BE2C (cell line): ENCODE measurements around the gene PALM.
"Not testable (repeated sequence)": the region's sequence is repeated elsewhere in the genome, so short reads cannot be mapped to it uniquely, and the experiment has no call there.

ENCODE experiments used
- DNase-seq: peaks from one replicate; pipeline ENCODE4 v3.0.0-alpha.2; 2020
- H3K27me3 ChIP-seq: fragments of 250-450 bp; sonication (Bioruptor Pico); 2 replicates; pipeline ENCODE4 v1.5.1; 2020; ENCODE audit warnings: mild to moderate bottlenecking
- H3K36me3 ChIP-seq: fragments of 250-450 bp; sonication (Bioruptor Pico); 2 replicates; pipeline ENCODE4 v1.5.1; 2020; ENCODE audit warnings: mild to moderate bottlenecking
- H3K4me1 ChIP-seq: fragments of 250-450 bp; sonication (Bioruptor Pico); 2 replicates; pipeline ENCODE4 v1.5.1; 2020
- H3K4me3 ChIP-seq: 2 replicates; pipeline ENCODE4 v1.5.1; 2011; ENCODE audit warnings: low read depth, low read length
- H3K9me3 ChIP-seq: fragments of 250-450 bp; sonication (Bioruptor Pico); 2 replicates; pipeline ENCODE4 v1.5.1; 2020
- CTCF ChIP-seq: IDR thresholded peaks from 2 replicates; pipeline ENCODE4 v1.5.1; 2012; ENCODE audit warnings: mild to moderate bottlenecking, low read depth, low read length

The PALM gene

GRCh38 chr19:662962-663681 lies 45.6 kb upstream of the PALM start, which contains the start of gene RNF126:
Gene RNF126 (minus strand): TSS chr19:663214. CDS start chr19:663121, 93 bp downstream.
- no peak for TF ChIP-seq CTCF
- H3K27me3 ChIP-seq: no peaks in the 10 kb centered on the region; the same call in 1 of the 2 replicates
- peak within 1 kb of the TSS; percentile 86 for H3K4me3 ChIP-seq
- no peaks in the 10 kb centered on the region; the same call in 1 of the 2 replicates for H3K9me3 ChIP-seq
- H3K36me3 ChIP-seq: peaks cover 18% of the 10 kb centered on the region
- DNase-seq: peak; percentile 93
- peaks cover 3% of the 10 kb centered on the region; the same call in 1 of the 2 replicates for H3K4me1 ChIP-seq

DNA sequence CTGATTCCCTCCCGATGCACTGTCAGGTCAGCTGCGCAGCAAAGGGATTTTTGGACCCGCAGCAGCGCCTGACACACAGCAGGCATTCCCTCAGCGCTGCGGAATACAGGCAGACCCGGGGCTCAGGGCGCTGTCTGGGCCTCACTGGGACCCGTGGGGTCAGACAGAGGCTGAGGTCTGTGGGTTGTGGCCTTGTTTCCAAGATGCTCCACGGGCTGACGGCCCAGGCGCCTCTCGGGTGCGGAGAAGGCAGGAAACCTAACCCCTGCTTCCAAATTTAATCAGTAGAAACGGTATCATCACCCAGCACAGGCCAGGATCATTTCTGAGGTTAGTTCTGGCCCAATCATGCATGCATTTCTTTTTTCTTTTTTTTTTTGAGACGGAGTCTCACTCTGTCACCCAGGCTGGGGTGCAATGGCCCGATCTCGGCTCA lies 45.0 kb upstream of the PALM start:
- no peak for DNase-seq
- TF ChIP-seq CTCF: no peak
- peaks cover 3% of the 10 kb centered on the region; the same call in 1 of the 2 replicates for H3K4me1 ChIP-seq
- peaks cover 12% of the 10 kb centered on the region for H3K36me3 ChIP-seq
- H3K27me3 ChIP-seq: no peaks in the 10 kb centered on the region; the same call in 1 of the 2 replicates
- H3K4me3 ChIP-seq: peak overlapping the region; percentile 48
- no peaks in the 10 kb centered on the region; the same call in 1 of the 2 replicates for H3K9me3 ChIP-seq

DNA sequence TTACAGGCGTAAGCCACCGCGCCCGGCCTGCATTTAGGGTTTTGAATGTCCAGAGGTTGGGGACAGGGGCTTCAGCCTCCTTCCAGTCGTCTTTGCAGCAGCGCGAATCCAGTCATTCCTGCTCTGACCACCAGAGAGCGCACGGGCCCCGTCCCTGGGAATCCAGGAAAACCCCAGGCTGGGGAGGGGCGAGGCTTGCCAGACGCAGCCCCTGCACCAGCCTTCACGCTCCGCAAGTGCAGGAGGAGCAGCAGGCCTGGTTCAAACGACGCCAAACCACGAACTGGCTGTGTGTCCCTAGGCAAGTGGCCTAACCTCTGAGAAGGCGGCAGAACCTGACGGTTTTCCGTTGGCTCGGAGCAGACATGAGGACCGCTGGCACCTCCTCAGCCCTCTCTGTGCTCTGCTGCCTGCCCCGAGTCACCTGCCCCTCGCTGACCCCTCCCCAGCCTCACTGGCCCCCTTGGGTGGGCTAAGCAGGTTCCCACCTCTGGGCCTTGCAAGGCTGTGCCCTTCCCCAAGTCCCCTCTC lies 43.8 kb upstream of the PALM start:
- H3K4me3 ChIP-seq: no peak overlapping the region
- TF ChIP-seq CTCF: peak; percentile 88
- no peaks in the 10 kb centered on the region; the same call in 1 of the 2 replicates for H3K27me3 ChIP-seq
- no peaks in the 10 kb centered on the region; the same call in 1 of the 2 replicates for H3K9me3 ChIP-seq
- DNase-seq: peak; percentile 95
- H3K4me1 ChIP-seq: peaks cover 3% of the 10 kb centered on the region; the same call in 1 of the 2 replicates
- peaks cover 9% of the 10 kb centered on the region for H3K36me3 ChIP-seq

DNA sequence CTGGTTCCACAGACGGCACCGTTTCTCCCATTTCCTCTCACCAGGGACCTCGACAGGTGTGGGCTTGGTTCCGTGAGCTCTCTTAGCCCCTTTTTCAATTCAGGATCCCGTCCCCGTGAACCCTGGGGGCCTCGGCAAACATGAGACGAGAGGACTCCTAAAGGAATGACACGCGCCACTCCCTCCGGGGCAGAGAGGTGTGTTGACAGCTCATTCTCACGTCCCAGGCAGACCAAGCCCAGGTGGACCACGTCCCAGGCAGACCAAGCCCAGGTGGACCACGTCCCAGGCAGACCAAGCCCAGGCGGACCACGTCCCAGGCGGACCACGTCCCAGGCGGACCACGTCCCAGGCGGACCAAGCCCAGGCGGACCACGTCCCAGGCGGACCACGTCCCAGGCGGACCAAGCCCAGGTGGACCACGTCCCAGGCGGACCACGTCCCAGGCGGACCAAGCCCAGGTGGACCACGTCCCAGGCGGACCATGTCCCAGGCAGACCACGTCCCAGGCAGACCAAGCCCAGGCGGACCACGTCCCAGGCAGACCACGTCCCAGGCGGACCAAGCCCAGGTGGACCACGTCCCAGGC lies 41.7 kb upstream of the PALM start:
- H3K4me3 ChIP-seq, H3K4me1 ChIP-seq, H3K36me3 ChIP-seq, DNase-seq, H3K27me3 ChIP-seq, H3K9me3 ChIP-seq: not testable (repeated sequence)

DNA sequence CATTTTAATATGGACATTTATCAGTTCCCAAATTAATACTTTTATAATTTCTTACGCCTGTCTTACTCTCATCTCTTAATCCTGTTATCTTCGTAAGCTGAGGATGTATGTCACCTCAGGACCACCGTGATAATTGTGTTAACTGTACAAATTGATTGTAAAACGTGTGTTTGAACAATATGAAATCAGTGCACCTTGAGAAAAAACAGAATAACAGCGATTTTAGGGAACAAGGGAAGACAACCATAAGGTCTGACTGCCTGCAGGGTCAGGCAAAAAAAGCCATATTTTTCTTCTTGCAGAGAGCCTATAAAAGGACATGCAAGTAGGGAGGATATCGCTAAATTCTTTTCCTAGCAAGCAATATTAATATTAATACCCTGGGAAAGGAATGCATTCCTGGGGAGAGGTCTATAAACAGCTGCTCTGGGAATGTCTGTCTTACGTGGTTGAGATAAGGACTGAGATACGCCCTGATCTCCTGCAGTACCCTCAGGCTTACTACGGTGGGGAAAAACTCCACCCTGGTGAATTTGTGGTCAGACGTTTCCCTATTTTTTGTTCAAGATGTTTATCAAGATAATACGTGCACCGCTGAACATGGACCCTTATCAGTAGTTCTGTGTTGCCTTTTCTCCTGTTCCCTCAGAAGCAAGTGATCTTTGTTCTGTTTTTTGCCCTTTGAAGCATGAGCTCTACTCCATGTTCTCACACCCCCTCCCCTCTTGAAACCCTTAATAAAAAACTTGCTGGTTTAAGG lies 39.9 kb upstream of the PALM start:
- H3K36me3 ChIP-seq, H3K9me3 ChIP-seq, DNase-seq, H3K4me3 ChIP-seq, H3K4me1 ChIP-seq, H3K27me3 ChIP-seq: not testable (repeated sequence)

DNA sequence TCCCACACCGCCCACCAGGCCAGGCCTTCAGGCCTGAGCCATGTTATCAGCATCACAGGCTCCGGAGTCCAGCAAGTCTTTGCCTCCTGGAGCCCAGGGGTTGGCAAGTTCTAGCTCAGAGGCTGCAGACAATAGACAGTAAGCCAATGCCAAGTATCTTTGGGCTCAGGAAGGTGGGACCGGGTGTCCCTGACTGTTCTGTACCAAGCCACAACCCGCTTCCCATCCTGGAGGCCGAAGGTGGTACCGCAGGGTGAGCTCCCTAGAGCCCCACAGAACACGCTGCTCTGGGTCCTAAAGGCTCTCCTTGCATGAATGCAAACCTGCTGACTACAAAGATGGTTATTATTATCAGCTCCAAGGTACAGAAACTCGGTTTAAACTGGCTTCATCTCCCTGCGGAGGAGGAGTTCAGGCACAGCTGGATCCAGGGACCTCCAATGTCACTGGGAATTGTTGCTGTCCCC lies 38.1 kb upstream of the PALM start:
- peaks cover 7% of the 10 kb centered on the region for H3K27me3 ChIP-seq
- H3K4me1 ChIP-seq: no peaks in the 10 kb centered on the region
- no peak for DNase-seq
- H3K9me3 ChIP-seq: no peaks in the 10 kb centered on the region
- H3K36me3 ChIP-seq: no peaks in the 10 kb centered on the region
- H3K4me3 ChIP-seq: no peak overlapping the region
- no peak for TF ChIP-seq CTCF
